Testis (tissue), 3 donors: ENCODE measurements around the gene OGN. TPM values are rescaled to one million over a fixed set of nuclear protein-coding genes. Genes with fewer than 3 reads are reported as not detected.

Experiments used
- DNase-seq: peaks from one replicate; pipeline ENCODE4 v3.0.0-alpha.2; 2019
- H3K27ac ChIP-seq, 2 donors: fragments of 200-600 bp; sonication (generic); one replicate each; pipeline ENCODE4 v1.5.1; 2019
- H3K27me3 ChIP-seq: fragments of 200-600 bp; sonication (generic); one replicate; pipeline ENCODE4 v1.5.1; 2019
- H3K36me3 ChIP-seq: fragments of 200-600 bp; sonication (generic); one replicate; pipeline ENCODE4 v1.5.1; 2017; ENCODE audit warnings: low read depth; ENCODE audit errors: missing control alignments
- H3K4me1 ChIP-seq: fragments of 200-600 bp; sonication (generic); one replicate; pipeline ENCODE4 v1.5.1; 2019
- H3K4me3 ChIP-seq, 2 donors: fragments of 200-600 bp; sonication (generic); one replicate each; pipeline ENCODE4 v1.5.1; 2017 to 2019
- H3K9me3 ChIP-seq: fragments of 200-600 bp; sonication (generic); one replicate; pipeline ENCODE4 v1.5.1; 2017
- POLR2A ChIP-seq: fragments of 450-650 bp; IDR thresholded peaks from one replicate; pipeline ENCODE4 v1.6.1; 2017; ENCODE audit warnings: antibody characterized with exemption, mild to moderate bottlenecking, moderate library complexity
- WGBS, 2 donors: methylation state at CpG; one replicate each; pipeline ENCODE4 v1.1.5; 2018; 5-methylcytosine and 5-hydroxymethylcytosine counted together
- intact Hi-C: fragments of 100-400 bp; cut with DNase I; formaldehyde crosslinking; loops from one replicate; pipeline ENCODE4 v1.15.1; 2023; ENCODE audit warnings: low total_unique reads
- polyA plus RNA-seq: library from polyadenylated mRNA; stranded (reverse); fragments of 350-450 nt; fragmentation: Illumina TruSeq; extraction: RNeasy Lipid Tissue Mini Kit (QIAGEN cat#74804); gene quantifications from one replicate; pipeline ENCODE4 v1.2.3, GENCODE V29; 2014; ENCODE audit warnings: low read depth, low replicate concordance; ENCODE audit not compliant: insufficient read depth
- total RNA-seq, 2 donors: library from RNA; depleted of rRNA; stranded (reverse); fragments of >200 nt; gene quantifications; one replicate each; pipeline ENCODE4 v1.2.3, GENCODE V29; 2016
- TF ChIP-seq, protein P1 (sequence below), 3 experiments: fragments of 450-650 bp in 2 of 3; fragments of 200-600 bp in 1 of 3; sonication (generic) in 1 of 3; IDR thresholded peaks; one replicate each; pipeline ENCODE4 v1.5.1; 2016 to 2019; ENCODE audit warnings: antibody characterized with exemption in 3 of 3, mild to moderate bottlenecking in 2 of 3, moderate library complexity in 1 of 3

Gene OGN
- total and polyA plus RNA-seq, 3 donors from 2014 or later, result 4.9 to 18.4 (median 9.5) TPM

DNA sequence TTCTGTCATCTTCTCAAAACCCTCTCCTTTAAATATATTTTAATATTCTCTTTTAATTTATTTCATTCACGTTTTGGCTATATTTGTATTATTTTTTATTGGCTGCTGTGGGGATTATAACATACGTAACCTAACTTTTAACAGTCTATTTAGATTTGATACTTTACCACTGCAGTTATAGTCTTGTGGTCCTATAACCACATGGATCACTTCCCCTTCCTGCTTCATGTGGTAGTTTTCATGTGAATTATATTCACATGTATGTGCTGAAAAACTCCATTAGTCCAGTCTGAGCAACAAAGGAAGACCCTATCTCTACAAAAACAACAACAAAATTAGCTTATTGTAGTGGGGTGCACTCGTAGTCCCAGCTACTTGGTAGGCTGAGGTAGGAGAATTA lies 44.3 kb downstream of the OGN start:
- Histone ChIP-seq H3K27ac (no peak overlapping the region), H3K27me3 (no peaks in the 10 kb centered on the region), H3K36me3 (no peaks in the 10 kb centered on the region), H3K4me3 (no peak overlapping the region), H3K9me3 (no peaks in the 10 kb centered on the region), H3K4me1 (no peaks in the 10 kb centered on the region)
- no peak for TF ChIP-seq POLR2A
- TF ChIP-seq, protein P1, sequence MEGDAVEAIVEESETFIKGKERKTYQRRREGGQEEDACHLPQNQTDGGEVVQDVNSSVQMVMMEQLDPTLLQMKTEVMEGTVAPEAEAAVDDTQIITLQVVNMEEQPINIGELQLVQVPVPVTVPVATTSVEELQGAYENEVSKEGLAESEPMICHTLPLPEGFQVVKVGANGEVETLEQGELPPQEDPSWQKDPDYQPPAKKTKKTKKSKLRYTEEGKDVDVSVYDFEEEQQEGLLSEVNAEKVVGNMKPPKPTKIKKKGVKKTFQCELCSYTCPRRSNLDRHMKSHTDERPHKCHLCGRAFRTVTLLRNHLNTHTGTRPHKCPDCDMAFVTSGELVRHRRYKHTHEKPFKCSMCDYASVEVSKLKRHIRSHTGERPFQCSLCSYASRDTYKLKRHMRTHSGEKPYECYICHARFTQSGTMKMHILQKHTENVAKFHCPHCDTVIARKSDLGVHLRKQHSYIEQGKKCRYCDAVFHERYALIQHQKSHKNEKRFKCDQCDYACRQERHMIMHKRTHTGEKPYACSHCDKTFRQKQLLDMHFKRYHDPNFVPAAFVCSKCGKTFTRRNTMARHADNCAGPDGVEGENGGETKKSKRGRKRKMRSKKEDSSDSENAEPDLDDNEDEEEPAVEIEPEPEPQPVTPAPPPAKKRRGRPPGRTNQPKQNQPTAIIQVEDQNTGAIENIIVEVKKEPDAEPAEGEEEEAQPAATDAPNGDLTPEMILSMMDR (IDR thresholded peaks at IDR 0.05), result no peak
- WGBS, 2 donors, result 82 to 92% methylated on average over 3 of the region's 3 CpGs
- no peak for DNase-seq
- intact Hi-C loops, result no loop called here

DNA sequence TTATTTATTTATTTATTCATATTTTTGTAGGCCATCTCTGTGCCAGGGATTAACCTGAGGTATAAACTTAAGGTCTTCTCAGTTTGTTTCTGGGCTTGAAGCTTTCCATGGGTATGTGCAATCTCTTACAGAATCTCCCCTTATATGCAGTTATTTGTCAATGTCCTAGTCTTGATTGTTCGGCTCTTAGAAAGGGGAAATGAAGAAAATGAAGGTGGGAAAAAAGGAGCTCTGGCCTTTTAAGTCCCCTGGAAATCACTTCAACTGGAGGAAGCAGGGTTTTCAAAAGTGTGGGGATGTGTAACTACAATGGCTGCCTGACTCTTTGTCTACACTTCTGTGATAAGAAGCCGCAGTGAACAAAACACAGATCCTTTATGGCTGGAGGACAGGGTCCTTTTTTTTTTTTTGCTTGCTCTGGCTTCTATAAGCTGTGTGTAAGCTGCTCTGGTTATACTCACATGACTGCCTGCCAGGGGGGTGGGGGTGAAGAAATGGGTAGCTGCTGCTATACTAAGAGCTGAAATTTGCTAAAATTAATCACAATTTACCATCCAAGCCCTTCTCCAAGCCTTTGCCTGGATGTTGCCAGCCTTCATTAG lies 44.9 kb downstream of the OGN start:
- no peak overlapping the region for H3K4me3 ChIP-seq
- no peak overlapping the region for H3K27ac ChIP-seq
- H3K9me3 ChIP-seq, result no peaks in the 10 kb centered on the region
- WGBS, 2 donors, result 77 to 84% methylated on average over 2 of the region's 2 CpGs
- DNase-seq, result no peak
- intact Hi-C loops, result no loop called here
- TF ChIP-seq, protein P1 (IDR thresholded peaks at IDR 0.05), result no peak
- no peak for TF ChIP-seq POLR2A
- no peaks in the 10 kb centered on the region for H3K36me3 ChIP-seq
- no peaks in the 10 kb centered on the region for H3K27me3 ChIP-seq
- no peaks in the 10 kb centered on the region for H3K4me1 ChIP-seq

DNA sequence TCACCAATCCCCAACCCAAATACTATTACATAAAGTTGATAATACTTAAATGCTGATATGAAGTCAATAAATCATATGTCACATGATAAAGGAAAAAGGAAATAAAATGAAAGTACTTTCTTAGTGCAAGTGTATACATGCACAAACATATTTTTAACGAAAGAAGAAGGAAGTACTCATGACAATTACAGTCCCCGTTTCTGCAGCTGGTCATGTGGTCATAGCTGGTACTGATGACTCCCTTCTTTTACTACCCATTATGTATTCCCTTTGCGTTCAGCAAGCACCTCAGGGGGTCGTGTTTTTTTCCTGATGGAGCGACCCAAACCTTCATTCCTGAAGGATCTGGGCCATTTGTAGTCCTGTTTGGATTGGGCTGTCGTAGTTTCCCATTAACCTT lies 51.3 kb downstream of the OGN start:
- no peaks in the 10 kb centered on the region for H3K27me3 ChIP-seq
- intact Hi-C loops, result no loop called here
- H3K27ac ChIP-seq, result no peak overlapping the region
- no peak overlapping the region for H3K4me3 ChIP-seq
- TF ChIP-seq, protein P1 (IDR thresholded peaks at IDR 0.05), result no peak
- TF ChIP-seq POLR2A, result no peak
- H3K36me3 ChIP-seq, result no peaks in the 10 kb centered on the region
- H3K4me1 ChIP-seq, result no peaks in the 10 kb centered on the region
- H3K9me3 ChIP-seq, result no peaks in the 10 kb centered on the region
- 94 to 95% methylated on average over 6 of the region's 6 CpGs for WGBS, 2 donors
- DNase-seq, result no peak

DNA sequence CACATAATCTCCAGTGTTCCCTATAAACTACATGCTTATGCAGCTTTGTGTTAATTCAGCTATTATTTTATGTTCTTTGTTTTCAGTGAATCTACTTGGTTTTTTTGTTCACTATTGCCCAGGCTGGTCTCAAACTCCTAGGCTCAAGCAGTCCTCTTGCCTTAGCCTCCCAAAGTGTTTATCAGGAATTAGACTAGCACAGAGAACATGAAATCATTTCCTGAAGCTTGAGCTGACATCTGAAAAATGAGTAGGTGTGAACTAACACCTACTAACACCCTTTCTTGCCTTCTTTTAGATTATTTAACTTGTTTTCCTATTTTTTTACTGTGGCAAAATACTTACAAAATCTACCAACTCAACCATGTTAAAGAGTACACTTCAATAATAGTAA lies 53.6 kb downstream of the OGN start:
- Histone ChIP-seq H3K9me3 (no peaks in the 10 kb centered on the region), H3K27ac (peak overlapping the region; percentile 18 to 65), H3K27me3 (no peaks in the 10 kb centered on the region), H3K4me3 (no peak overlapping the region), H3K4me1 (no peaks in the 10 kb centered on the region), H3K36me3 (no peaks in the 10 kb centered on the region)
- no peak for TF ChIP-seq POLR2A
- TF ChIP-seq, protein P1 (IDR thresholded peaks at IDR 0.05), result no peak
- no peak for DNase-seq
- intact Hi-C loops, result no loop called here
